HG02943 (cell line): Measurements from ENCODE around the gene ZYG11A.
"Not testable (repeated sequence)": the region's sequence is repeated elsewhere in the genome, so short reads cannot be mapped to it uniquely, and the experiment has no call there.

ENCODE experiments used
- ATAC-seq: cut with Tn5 transposase; IDR thresholded peaks from one replicate; pipeline ENCODE4 v1.9.1; 2021; ENCODE audit warnings: mild to moderate bottlenecking, low read depth, moderate library complexity; ENCODE audit not compliant: unreplicated experiment

Gene ZYG11A

GRCh38 chr1:52842643-52843310 is at the start of gene ZYG11A:
ZYG11A (plus strand) TSS chr1:52842760; CDS start chr1:52842884, 124 bp downstream.
- ATAC-seq, result peak; percentile 85

GRCh38 chr1:52793717-52794116 is 48.8 kb upstream of the ZYG11A start:
- ATAC-seq, result not testable (repeated sequence)

- ATAC-seq, result no peak
These were observed 47.1 kb upstream of the ZYG11A start for GRCh38 chr1:52795464-52795863.

- ATAC-seq, result no peak
These were observed 44.2 kb upstream of the ZYG11A start for GRCh38 chr1:52798331-52798730.

GRCh38 chr1:52801011-52801410 is 41.5 kb upstream of the ZYG11A start:
- no peak for ATAC-seq

GRCh38 chr1:52804083-52804482 is 38.5 kb upstream of the ZYG11A start:
- ATAC-seq, result not testable (repeated sequence)

GRCh38 chr1:52814465-52814864 is 28.1 kb upstream of the ZYG11A start:
- no peak for ATAC-seq

GRCh38 chr1:52820830-52821229 is 21.7 kb upstream of the ZYG11A start:
- ATAC-seq, result not testable (repeated sequence)

- ATAC-seq, result no peak
These were observed 16.7 kb upstream of the ZYG11A start for GRCh38 chr1:52825868-52826267.

- no peak for ATAC-seq
These were observed 7.8 kb upstream of the ZYG11A start for GRCh38 chr1:52834798-52835197.

- ATAC-seq, result no peak
These were observed 6.5 kb upstream of the ZYG11A start for GRCh38 chr1:52836035-52836434.

GRCh38 chr1:52839175-52839574 is 3.4 kb upstream of the ZYG11A start:
- ATAC-seq, result not testable (repeated sequence)

- ATAC-seq, result not testable (repeated sequence)
These were observed 2.6 kb downstream of the ZYG11A start for GRCh38 chr1:52845119-52845518.

- ATAC-seq, result no peak
These were observed 5.9 kb downstream of the ZYG11A start for GRCh38 chr1:52848423-52848822.

GRCh38 chr1:52850951-52851350 is 8.4 kb downstream of the ZYG11A start:
- ATAC-seq, result no peak

- no peak for ATAC-seq
These were observed 10.3 kb downstream of the ZYG11A start for GRCh38 chr1:52852854-52853253.

GRCh38 chr1:52855584-52855983 is 13.0 kb downstream of the ZYG11A start:
- no peak for ATAC-seq

GRCh38 chr1:52856026-52856425 is 13.5 kb downstream of the ZYG11A start:
- no peak for ATAC-seq

- ATAC-seq, result no peak
These were observed 14.9 kb downstream of the ZYG11A start for GRCh38 chr1:52857443-52857842.

- ATAC-seq, result no peak
These were observed 20.3 kb downstream of the ZYG11A start for GRCh38 chr1:52862666-52863458.

GRCh38 chr1:52867087-52867863 is 24.7 kb downstream of the ZYG11A start:
- ATAC-seq, result peak; percentile 69
